22Rv1 (cell line): ENCODE results near the gene SPIN1.

Experiments
- ZFX ChIP-seq: fragments of 450-650 bp; IDR thresholded peaks from 2 replicates; pipeline ENCODE4 v1.6.1; 2017; ENCODE audit warnings: antibody characterized with exemption, borderline replicate concordance
- TF ChIP-seq, protein P1 (sequence below): fragments of 450-650 bp; IDR thresholded peaks from 2 replicates; pipeline ENCODE4 v1.5.1; 2017; ENCODE audit warnings: mild to moderate bottlenecking

GRCh38 chr9:88425538-88425950, 37.3 kb downstream of the SPIN1 start:
- TF ChIP-seq, protein P1, sequence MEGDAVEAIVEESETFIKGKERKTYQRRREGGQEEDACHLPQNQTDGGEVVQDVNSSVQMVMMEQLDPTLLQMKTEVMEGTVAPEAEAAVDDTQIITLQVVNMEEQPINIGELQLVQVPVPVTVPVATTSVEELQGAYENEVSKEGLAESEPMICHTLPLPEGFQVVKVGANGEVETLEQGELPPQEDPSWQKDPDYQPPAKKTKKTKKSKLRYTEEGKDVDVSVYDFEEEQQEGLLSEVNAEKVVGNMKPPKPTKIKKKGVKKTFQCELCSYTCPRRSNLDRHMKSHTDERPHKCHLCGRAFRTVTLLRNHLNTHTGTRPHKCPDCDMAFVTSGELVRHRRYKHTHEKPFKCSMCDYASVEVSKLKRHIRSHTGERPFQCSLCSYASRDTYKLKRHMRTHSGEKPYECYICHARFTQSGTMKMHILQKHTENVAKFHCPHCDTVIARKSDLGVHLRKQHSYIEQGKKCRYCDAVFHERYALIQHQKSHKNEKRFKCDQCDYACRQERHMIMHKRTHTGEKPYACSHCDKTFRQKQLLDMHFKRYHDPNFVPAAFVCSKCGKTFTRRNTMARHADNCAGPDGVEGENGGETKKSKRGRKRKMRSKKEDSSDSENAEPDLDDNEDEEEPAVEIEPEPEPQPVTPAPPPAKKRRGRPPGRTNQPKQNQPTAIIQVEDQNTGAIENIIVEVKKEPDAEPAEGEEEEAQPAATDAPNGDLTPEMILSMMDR, result no peak
- no peak for TF ChIP-seq ZFX
